Measurements from ENCODE around the gene PHF10.

- TF ChIP-seq CTCF (IDR thresholded peaks at IDR 0.05) (no peak), POLR2AphosphoS5 (IDR thresholded peaks at IDR 0.05) (no peak), EP300 (IDR thresholded peaks at IDR 0.05) (no peak)
Observed at GRCh38 chr6:169685860-169686259, 38.4 kb downstream of the PHF10 start.
